IMR-90 (cell line): ENCODE results near the gene ZMYND11. TPM values are rescaled to one million over a fixed set of nuclear protein-coding genes. Genes with fewer than 3 reads are reported as not detected.

Experiments used
- ATAC-seq: fragments of 200-7000 bp; cut with Tn5 transposase; 2 replicates; pipeline ENCODE4 v1.9.1; 2020; ENCODE audit warnings: low read depth, mild to moderate bottlenecking, moderate library complexity
- BruUV-seq: library from RNA; stranded (reverse); fragments of 400-500 nt; replicated peaks from 2 replicates; lab custom pipeline; 2021; lab: Mats Ljungman, UMichigan
- CTCF ChIA-PET: fragments of 300-600 bp; formaldehyde crosslinking; extraction: SDS; loops from one replicate; lab custom pipeline; 2021; ENCODE audit warnings: antibody characterized with exemption; lab: Yijun Ruan, JAX
- POLR2A ChIA-PET: fragments of 300-600 bp; sonication (Branson Sonifier 250); formaldehyde crosslinking; loops from one replicate; lab custom pipeline; 2022; ENCODE audit warnings: antibody characterized with exemption; ENCODE audit not compliant: unreplicated experiment; lab: Charles Lee
- DNase-seq: peaks from one replicate; pipeline ENCODE4 v3.0.0; 2013
- H2AFZ ChIP-seq: replicated peaks from 2 replicates; pipeline ENCODE3; 2013; ENCODE audit warnings: low read length, mild to moderate bottlenecking; ENCODE audit not compliant: poor library complexity
- H2AK5ac ChIP-seq: 2 replicates; pipeline ENCODE4 v1.6.1; 2013; ENCODE audit warnings: low read depth, low read length, inconsistent platforms
- H2AK9ac ChIP-seq: replicated peaks from 2 replicates; pipeline ENCODE3; 2013; ENCODE audit warnings: mild to moderate bottlenecking, low read depth, low read length, moderate library complexity; ENCODE audit not compliant: poor library complexity
- H2BK120ac ChIP-seq: 2 replicates; pipeline ENCODE4 v1.6.1; 2013; ENCODE audit warnings: low read depth, low read length, inconsistent platforms
- H2BK15ac ChIP-seq: 3 replicates; pipeline ENCODE4 v1.6.1; 2013; ENCODE audit warnings: low read depth, low read length, inconsistent platforms
- H2BK20ac ChIP-seq: 2 replicates; pipeline ENCODE4 v1.6.1; 2013; ENCODE audit warnings: low read depth, mild to moderate bottlenecking, inconsistent platforms, low read length, moderate library complexity
- H2BK5ac ChIP-seq: 2 replicates; pipeline ENCODE4 v1.6.1; 2013; ENCODE audit warnings: mild to moderate bottlenecking, low read depth, low read length, inconsistent platforms; ENCODE audit not compliant: poor library complexity, severe bottlenecking
- H3K14ac ChIP-seq: replicated peaks from 2 replicates; pipeline ENCODE4 v1.6.1; 2013; ENCODE audit warnings: low read depth, low read length, inconsistent platforms
- H3K18ac ChIP-seq: 2 replicates; pipeline ENCODE4 v1.6.1; 2013; ENCODE audit warnings: low read depth, low read length, control low read depth
- H3K23ac ChIP-seq: 2 replicates; pipeline ENCODE4 v1.6.1; 2013; ENCODE audit warnings: low read depth, low read length, inconsistent platforms
- H3K27ac ChIP-seq: 2 replicates; pipeline ENCODE4 v1.5.1; 2013; ENCODE audit warnings: mild to moderate bottlenecking, control low read depth, low read length; ENCODE audit not compliant: insufficient read depth
- H3K27me3 ChIP-seq: 2 replicates; pipeline ENCODE4 v1.6.1; 2013; ENCODE audit warnings: low read length; ENCODE audit not compliant: control insufficient read depth, insufficient read depth
- H3K36me3 ChIP-seq: 2 replicates; pipeline ENCODE4 v1.6.1; 2013; ENCODE audit warnings: low read length, mixed read lengths; ENCODE audit not compliant: control insufficient read depth, insufficient read depth
- H3K4ac ChIP-seq: 2 replicates; pipeline ENCODE4 v1.6.1; 2013; ENCODE audit warnings: low read depth, low read length, inconsistent platforms
- H3K4me1 ChIP-seq: 2 replicates; pipeline ENCODE4 v1.6.1; 2013; ENCODE audit warnings: low read length, mixed read lengths; ENCODE audit not compliant: control insufficient read depth, insufficient read depth
- H3K4me2 ChIP-seq: 2 replicates; pipeline ENCODE4 v1.6.1; 2013; ENCODE audit warnings: low read depth, mild to moderate bottlenecking, control low read depth, low read length, moderate library complexity
- H3K4me3 ChIP-seq: 2 replicates; pipeline ENCODE4 v1.5.1; 2013; ENCODE audit warnings: low read depth, mild to moderate bottlenecking, control low read depth, low read length, moderate library complexity; ENCODE audit not compliant: insufficient read depth
- H3K56ac ChIP-seq: 2 replicates; pipeline ENCODE4 v1.6.1; 2013; ENCODE audit warnings: low read length, inconsistent platforms; ENCODE audit not compliant: insufficient read depth; ENCODE audit errors: extremely low read depth
- H3K79me1 ChIP-seq, 2 experiments: 2 replicates each; pipeline ENCODE4 v1.6.1; 2013; ENCODE audit warnings: low read length in 2 of 2, inconsistent platforms in 1 of 2, low read depth in 1 of 2
- H3K9ac ChIP-seq: 2 replicates; pipeline ENCODE4 v1.6.1; 2013; ENCODE audit warnings: low read depth, low read length, control low read depth
- H3K9me1 ChIP-seq: 2 replicates; pipeline ENCODE4 v1.6.1; 2013; ENCODE audit warnings: low read length, inconsistent platforms; ENCODE audit not compliant: insufficient read depth
- H3K9me3 ChIP-seq: 2 replicates; pipeline ENCODE4 v1.6.1; 2013; ENCODE audit warnings: low read length; ENCODE audit not compliant: control insufficient read depth, insufficient read depth
- H4K20me1 ChIP-seq: 2 replicates; pipeline ENCODE4 v1.6.1; 2013; ENCODE audit warnings: low read length, inconsistent platforms; ENCODE audit not compliant: insufficient read depth
- H4K5ac ChIP-seq: 2 replicates; pipeline ENCODE4 v1.6.1; 2013; ENCODE audit warnings: mild to moderate bottlenecking, low read depth, low read length, control low read depth
- H4K8ac ChIP-seq, 2 experiments: 2 replicates each; pipeline ENCODE4 v1.6.1; 2013; ENCODE audit warnings: low read depth in 2 of 2, low read length in 2 of 2, control low read depth in 1 of 2, inconsistent platforms in 1 of 2
- H4K91ac ChIP-seq: 2 replicates; pipeline ENCODE4 v1.6.1; 2013; ENCODE audit warnings: low read depth, low read length, inconsistent platforms; ENCODE audit not compliant: insufficient read depth
- NFE2L2 ChIP-seq: fragments of 150-350 bp; IDR thresholded peaks from 2 replicates; pipeline ENCODE4 v1.6.1; 2016; ENCODE audit warnings: low read depth, mild to moderate bottlenecking, low read length
- WGBS, 2 experiments: methylation state at CpG; one replicate each; pipeline versions ENCODE4 v1.1.5 to v1.1.7; 2013; ENCODE audit warnings: missing lambda C conversion rate in 2 of 2; ENCODE audit not compliant: insufficient read length in 1 of 2; ENCODE audit errors: extremely low coverage in 2 of 2; 5-methylcytosine and 5-hydroxymethylcytosine counted together
- dilution Hi-C: fragments of 300-500 bp; cut with HindIII; formaldehyde crosslinking; loops from one replicate; pipeline ENCODE4 v1.14.3; 2018; ENCODE audit warnings: low sequenced_read_pairs; ENCODE audit not compliant: unreplicated experiment
- in situ Hi-C: fragments of 300-500 bp; cut with MboI; formaldehyde crosslinking; loops from 3 replicates; pipeline ENCODE4 v1.14.3; 2019; ENCODE audit warnings: low sequenced_read_pairs, inconsistent platforms, mixed read lengths
- intact Hi-C: fragments of 100-400 bp; cut with micrococcal nuclease; formaldehyde crosslinking; loops from 2 replicates; pipeline ENCODE4 v1.10.0; 2022
- polyA plus RNA-seq, 3 experiments: library from polyadenylated mRNA; depleted of rRNA; stranded (reverse); fragments of >200 nt; gene quantifications; 2 replicates each; pipeline ENCODE4 v1.2.3, GENCODE V29; 2012; ENCODE audit warnings: low replicate concordance in 1 of 3
- total RNA-seq: library from RNA; depleted of rRNA; stranded (reverse); fragments of >200 nt; gene quantifications from 2 replicates; pipeline ENCODE4 v1.2.3, GENCODE V29; 2012

The ZMYND11 gene
- total and polyA plus RNA-seq, 2 of the 4 experiments (the other 2 are of a cell fraction): 39.5 to 72.2 TPM

DNA sequence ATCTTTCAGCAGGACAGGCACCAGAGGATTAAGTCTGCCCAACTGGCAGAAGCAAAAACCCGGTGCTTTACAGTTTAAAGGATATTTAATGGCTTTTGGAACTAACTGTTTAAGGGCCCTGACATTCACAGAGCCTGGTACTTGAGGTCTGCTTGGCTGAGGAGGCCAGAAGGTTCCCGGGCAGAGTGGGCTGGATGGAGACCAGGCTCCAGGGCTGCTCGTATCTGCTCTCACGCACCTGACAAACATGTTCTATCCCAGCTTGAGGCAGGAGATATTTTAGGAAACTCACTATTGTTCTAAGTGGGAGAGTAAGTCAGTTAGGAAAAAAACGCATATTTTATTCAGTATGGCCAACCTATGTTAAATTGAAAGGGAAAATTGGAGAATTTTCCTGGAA, 143.5 kb downstream of the ZMYND11 start:
- H3K4me2 ChIP-seq: no peak overlapping the region
- H2BK120ac ChIP-seq: no peak overlapping the region
- H3K4me3 ChIP-seq: no peak overlapping the region
- no peak overlapping the region for H3K14ac ChIP-seq
- H4K20me1 ChIP-seq: no peaks in the 10 kb centered on the region
- no peaks in the 10 kb centered on the region for H3K27me3 ChIP-seq
- ChIA-PET CTCF (no interaction called here), POLR2A (no interaction called here)
- no TSS peak for BruUV-seq
- H3K9ac ChIP-seq: no peak overlapping the region
- H4K8ac ChIP-seq: no peak overlapping the region
- H3K56ac ChIP-seq: no peak overlapping the region
- 96% methylated on average over 5 of the region's 5 CpGs; no CpG with 5 or more reads in 1 of the 2 experiments for WGBS, 2 experiments
- H3K36me3 ChIP-seq: peaks cover 52% of the 10 kb centered on the region
- peaks cover 2 to 21% of the 10 kb centered on the region in 2 experiments; a peak in 3 of 4 replicates for H3K79me1 ChIP-seq
- peaks cover 24% of the 10 kb centered on the region; the same call in 1 of the 2 replicates for H3K9me1 ChIP-seq
- H3K27ac ChIP-seq: no peak overlapping the region
- H3K18ac ChIP-seq: no peak overlapping the region
- H2AK9ac ChIP-seq: no peak overlapping the region
- H4K5ac ChIP-seq: no peak overlapping the region
- H3K4ac ChIP-seq: no peak overlapping the region
- H2AFZ ChIP-seq: no peak overlapping the region
- intact Hi-C loops: no loop called here
- ATAC-seq (no peak), DNase-seq (no peak)
- dilution Hi-C loops: no loop called here
- H3K4me1 ChIP-seq: peaks cover 7% of the 10 kb centered on the region
- H2AK5ac ChIP-seq: no peak overlapping the region
- TF ChIP-seq NFE2L2: no peak
- H2BK5ac ChIP-seq: no peak overlapping the region
- H2BK15ac ChIP-seq: no peak overlapping the region
- H3K9me3 ChIP-seq: no peaks in the 10 kb centered on the region
- in situ Hi-C loops: no loop called here
- no peak overlapping the region for H2BK20ac ChIP-seq
- no peak overlapping the region for H3K23ac ChIP-seq
- H4K91ac ChIP-seq: no peak overlapping the region
